ENCODE measurements around the gene ANO2.
"Not testable (repeated sequence)": the region's sequence is repeated elsewhere in the genome, so short reads cannot be mapped to it uniquely, and the experiment has no call there.

Gene ANO2

DNA sequence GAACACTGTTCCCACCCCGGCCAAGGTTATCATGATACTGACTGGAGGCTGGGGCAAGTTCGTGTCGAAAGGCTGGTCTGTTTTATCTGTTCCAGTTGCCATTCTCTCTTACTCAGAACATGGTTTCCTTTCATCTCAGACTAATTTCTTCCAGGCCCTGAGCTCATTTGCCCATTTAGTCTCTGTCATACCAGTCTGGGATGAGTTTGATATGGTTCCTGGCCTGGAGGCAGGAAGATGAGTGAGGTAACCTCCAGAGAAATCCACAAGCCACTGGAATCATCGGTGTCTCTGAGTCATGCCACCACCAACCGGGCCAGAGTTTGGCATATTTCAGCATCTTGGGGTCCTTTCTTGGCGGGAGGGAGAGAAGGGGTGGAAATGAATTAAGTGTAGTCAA, 398.4 kb downstream of the ANO2 start:
- no peak for DNase-seq (ENCODE audit: low spot score)

DNA sequence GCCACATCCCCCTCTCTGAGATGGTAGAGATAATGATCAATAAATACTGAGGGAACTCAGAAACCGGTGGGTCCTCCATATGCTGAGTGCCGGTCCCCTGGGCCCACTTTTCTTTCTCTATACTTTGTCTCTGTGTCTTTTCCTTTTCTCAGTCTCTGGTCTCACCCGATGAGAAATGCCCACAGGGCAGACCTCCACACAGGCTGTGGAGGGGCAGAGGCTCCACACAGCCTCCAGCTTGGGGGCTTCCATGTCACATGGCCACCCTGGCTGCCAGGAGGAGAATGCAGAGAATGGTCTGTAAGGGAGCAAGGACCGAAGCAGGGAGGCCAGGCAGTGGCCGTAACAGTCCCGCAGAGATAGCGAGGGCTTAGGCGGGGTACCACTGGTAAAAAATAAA, 407.3 kb downstream of the ANO2 start:
- DNase-seq (ENCODE audit: low spot score), result no peak

DNA sequence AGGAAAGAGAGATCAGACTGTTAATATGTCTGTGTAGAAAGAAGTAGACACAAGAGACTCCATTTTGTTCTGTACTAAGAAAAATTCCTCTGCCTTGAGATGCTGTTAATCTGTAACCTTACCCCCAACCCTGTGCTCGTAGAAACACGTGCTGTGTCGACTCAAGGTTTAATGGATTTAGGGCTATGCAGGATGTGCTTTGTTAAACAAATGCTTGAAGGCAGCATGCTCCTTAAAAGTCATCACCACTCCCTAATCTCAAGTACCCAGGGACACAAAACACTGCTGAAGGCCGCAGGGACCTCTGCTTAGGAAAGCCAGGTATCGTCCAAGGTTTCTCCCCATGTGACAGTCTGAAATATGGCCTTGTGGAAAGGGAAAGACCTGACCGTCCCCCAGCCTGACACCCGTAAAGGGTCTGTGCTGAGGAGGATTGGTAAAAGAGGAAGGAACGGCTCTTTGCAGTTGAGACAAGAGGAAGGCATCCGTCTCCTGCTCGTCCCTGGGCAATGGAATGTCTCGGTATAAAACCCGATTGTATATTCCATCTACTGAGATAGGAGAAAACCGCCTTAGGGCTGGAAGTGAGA, 407.9 kb downstream of the ANO2 start:
- not testable (repeated sequence) for DNase-seq (ENCODE audit: low spot score)

DNA sequence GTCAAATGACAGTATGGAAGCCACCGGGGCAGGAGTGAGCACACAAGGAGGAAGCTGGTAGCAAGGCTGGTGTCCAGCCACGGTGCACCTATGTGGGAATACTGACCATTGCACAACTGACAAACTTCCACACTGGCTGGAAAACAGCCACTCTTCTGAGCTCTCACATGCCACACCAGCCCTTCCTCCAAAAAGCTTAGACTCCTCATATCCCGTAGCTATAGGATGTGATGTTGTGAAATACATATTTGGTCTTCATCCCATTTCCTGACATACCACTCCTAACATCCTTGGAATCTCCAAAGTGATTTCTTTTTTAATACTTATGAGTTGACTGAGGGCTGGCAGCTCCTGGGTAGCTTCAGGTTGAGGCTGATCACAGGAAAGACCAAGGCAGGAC, 409.5 kb downstream of the ANO2 start:
- no peak for DNase-seq (ENCODE audit: low spot score)

DNA sequence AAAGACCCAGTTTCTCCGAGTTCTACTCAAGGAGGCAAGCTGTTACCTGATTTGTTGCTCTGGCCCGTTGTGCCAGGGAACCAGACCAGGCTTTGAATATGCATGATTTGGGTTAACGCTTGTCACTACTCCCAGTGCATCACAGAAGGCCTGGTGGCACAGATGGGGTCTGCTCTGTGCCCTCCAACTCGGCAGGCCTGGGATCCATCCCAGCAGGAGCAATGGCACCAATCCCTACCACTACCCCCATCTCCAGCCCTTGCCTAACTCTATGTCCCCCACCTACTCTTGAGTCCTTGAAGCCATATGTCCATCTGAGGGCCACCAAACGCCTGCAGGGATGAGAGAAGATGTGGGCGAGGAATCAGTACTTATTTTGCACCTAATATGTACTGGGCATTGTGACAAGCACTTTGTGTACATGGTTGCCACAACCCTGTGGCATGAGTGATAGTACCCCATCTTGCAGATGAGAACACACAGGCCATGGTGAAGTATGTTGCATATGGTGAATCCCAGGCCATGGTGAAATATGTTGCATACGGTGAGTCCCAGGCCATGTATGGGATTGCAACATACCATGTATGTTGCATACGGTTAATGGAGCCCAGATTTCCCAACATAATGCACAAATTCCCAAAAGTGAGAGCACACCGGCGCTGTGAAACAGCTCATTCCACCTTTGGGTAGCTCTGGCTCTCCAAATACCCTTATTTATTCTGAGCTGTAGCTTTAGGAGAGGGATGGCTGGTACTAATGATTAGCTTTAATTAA, 410.4 kb downstream of the ANO2 start:
- no peak for DNase-seq (ENCODE audit: low spot score)

DNA sequence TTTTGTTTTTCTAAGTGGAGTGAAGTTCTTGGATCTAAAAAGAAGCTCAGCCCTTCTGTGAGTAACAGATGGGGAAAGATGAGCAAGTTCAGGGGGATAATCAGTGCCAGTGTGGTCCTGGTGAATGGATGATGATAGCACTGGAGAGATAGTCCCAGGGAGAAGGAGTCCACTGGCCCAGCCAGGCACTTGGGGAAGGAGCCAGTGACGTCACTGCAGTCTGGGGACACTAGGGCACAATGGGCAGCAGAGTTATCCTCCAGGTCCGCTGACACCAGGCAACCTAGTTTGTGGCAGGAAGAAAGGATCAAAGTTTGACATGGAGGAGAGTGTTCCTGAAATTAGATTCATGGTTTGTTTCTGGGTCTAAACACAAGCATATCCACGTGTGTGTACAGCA, 411.7 kb downstream of the ANO2 start:
- DNase-seq (ENCODE audit: low spot score), result no peak

DNA sequence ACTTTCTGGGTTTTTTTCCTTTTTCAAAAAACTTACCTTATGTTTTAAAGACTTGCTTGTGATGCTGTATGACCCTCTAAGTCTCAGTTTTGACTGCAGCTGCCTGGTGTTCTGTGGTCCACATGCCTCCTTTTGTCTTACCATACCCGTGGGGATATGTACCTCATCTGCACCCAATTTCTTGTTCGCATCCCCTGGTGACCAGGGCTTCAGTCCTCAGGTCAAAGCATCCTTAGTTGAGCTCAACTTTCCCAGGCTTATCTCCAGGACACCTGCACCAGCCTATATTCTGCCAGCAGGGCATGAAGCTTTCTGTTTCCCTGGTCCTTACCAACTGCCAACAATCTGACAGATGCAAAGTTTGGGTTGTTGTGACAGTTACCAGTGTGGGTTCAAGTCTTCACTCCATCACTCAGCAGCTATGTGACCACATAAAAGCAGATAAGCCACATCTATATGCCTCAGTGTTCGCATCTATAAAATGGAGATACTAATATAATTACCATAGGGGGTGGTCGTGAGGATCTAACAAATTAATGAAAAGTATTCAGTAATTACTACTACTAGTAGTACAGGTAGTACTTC, 419.2 kb downstream of the ANO2 start:
- no peak for DNase-seq (ENCODE audit: low spot score)

DNA sequence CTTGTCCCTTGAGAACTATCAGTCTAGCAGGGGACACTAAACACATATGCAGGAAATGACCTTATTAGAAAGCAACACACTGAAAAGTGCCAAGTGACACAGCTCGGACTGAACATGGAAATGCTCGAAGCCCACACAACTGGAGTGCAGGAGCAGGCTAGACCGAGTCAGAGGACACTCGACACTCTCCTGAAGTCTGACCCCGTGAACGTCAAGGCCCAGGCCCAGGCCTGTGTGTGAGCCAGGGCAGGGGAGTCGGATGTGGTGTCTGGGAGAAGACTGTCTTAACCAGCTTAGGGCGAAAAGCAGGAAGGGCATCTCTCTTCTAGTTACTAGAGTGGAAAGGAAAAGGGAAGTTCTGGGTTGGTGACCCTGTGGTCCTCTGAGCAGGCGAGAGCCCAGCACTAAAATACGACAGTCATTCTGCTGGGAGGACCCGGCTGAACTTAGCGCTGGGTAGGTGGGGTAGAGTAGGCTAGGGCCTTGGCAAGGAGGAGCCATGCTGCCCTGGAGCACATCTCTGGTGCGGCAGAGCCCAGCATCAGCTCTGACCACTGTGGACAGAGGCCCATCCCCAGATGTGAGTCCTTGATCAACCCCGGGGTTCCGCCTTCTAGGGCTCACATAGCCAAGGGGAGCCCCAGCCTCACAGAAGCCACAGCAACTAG, 420.2 kb downstream of the ANO2 start:
- DNase-seq (ENCODE audit: low spot score), result no peak

DNA sequence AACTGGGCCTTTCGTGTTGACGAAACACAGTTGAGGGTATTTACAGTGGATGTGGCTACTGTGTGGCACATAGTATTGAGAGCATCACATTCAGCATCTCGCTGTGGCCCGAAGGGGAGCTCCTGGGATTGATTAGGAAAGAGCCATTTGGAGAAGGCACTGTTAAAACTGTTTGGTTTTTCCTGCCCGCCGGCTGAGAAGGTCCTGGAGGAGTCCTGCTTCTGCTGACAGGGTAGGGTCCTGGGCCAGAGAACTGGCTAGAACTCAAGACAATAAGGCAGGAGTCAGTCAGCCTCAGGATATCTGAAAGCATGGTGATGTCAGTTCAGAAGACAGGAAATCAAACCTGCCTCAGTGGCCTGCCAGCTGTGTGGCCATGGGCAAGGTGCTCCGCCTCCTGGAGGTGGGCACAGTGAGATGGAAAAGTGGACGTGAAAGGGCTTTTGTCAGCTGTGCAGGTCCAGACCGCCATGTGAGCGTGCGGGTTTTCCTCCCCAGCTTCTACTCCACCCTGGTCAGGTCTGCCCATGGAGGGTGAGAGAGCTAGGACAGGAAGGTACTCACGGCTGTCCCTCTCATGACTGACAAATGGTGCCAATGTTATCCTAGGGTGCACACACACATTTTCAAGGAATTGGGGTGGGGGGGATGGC, 420.8 kb downstream of the ANO2 start:
- no peak for DNase-seq (ENCODE audit: low spot score)

DNA sequence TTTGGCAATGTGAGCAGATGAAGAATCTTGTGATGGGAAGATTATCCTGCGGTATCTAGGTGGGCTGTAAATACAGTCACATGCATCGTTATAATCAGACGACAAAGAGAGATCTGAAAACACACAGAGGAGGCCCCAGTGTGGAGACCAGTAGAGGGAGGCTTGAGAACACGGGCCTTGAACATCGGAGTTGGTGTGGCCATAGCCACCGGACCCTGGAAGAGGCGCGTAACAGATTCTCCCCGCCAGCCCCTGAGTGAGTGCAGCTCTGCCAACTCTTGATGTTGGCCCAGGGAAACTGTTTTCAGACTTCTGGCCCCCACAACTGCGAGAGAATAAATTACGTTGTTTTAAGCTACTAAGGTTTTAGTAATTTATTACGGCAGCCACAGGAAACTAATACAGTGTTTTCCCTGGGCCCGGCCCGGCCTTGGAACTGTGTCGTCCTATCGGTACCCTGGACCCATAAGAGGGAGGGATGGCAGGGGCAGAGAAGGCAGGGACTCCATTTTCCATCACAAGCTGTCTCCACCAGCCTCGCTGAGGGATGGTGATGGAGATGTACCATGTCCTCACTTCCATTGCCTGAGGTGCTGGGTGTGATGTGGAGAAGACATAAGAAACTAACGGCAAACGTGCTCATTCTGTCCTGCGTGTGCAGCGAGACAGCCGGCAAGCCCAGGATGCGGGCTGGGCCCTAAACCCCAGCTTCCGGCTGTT, 421.5 kb downstream of the ANO2 start:
- DNase-seq (ENCODE audit: low spot score), result no peak

DNA sequence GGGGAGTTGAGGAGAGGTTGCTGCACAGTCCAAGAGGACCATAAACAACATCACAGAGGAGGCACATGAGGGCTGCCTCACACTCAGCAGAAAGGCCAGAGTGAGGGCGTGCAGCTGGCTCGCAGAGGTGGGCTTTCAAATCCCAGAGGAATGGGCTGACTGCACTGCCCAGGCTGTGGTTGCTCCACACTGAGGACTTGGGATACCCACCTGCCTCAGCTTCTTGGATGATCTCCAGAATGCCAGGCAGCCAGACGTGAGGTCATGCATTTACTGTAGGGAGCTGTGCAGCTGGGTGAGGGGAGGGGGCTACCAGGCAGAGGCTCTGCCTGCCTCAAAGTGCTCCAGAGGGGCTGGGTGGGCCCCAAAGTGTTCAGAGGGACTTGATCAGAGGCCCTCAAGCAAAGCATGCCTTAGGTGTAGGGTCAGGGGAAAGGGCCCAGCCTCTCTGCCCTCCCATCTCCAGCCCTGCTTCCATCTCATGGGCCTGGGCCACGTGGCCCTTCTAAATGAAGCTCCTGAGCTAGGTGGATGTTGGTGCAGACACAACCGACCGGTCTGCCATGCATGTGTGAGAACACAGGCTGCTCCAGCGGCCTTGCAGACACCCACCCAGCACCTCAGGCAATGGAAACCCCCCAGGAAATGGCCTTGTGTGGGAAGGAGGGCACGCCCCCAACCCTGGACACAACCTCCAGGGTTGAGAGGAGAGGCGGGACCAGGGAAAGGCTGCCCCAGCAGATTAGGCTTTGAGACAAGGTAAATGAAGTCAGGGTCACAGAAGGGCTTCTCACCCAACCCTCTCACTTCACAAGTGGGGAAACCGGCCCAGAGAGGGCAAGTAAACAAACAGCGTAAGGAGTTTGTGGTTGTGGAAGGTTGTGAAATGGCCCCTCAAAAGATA, 422.4 kb downstream of the ANO2 start:
- DNase-seq (ENCODE audit: low spot score), result peak; percentile 60

DNA sequence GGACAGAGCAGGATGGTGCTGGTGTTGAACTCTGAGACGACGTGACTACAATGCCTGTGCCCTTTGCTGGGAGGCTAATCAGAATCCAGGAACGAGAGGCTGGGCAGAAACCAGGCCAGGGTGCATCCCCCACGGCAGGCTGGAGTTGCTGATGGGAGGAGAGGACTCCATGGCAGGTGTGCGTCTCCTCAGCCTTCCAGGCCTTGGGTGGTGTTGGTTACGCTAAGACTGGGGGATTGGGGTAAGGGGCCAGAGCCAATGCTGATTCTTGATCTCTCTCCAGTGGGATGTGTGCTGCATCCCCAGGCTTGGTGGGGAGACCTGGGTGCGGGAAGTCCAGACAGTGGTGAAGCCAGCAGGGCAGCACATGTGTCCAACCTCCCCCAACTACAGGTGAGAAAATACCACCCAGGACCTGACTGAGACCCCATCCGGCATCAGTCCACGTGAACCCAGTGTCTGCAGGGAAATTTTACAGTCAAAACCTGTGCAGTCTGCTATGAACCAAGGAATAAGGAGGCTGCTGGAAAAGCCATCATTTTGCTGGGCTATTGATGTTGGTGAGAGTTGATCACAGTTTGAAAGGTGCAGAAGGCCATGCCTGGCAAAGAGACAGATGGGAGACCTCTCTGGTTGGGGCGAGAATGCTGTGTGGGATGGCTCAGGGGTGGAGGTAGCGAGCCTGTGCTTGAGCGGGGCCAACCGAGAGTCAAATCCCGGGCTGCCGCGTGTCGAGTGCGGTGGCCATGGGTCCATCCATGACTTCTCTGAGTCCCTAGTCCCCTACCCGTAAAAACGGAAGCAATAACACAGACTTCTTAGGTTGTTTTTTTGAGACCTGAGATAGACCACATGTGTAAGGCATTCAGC, 423.4 kb downstream of the ANO2 start:
- no peak for DNase-seq (ENCODE audit: low spot score)

DNA sequence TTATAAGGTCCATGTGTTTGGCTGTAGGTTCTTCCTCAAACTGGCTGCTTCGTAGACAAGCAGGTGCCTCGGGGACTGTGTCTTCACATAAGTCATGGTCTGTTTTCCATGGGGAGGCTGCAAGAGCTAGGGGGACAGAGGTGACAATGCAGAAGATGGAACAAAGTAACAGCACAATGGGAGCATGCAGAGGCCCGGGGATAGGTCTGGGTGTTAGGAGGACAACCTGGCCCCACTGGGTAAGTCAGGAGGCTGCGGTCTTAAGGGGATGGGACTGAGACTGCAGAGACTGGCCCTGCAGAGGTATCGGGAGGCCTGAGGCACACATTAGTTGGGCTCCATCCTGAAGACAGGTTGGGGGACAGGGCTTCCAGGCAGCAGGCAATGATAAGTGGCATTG, 424.2 kb downstream of the ANO2 start:
- DNase-seq (ENCODE audit: low spot score), result no peak

DNA sequence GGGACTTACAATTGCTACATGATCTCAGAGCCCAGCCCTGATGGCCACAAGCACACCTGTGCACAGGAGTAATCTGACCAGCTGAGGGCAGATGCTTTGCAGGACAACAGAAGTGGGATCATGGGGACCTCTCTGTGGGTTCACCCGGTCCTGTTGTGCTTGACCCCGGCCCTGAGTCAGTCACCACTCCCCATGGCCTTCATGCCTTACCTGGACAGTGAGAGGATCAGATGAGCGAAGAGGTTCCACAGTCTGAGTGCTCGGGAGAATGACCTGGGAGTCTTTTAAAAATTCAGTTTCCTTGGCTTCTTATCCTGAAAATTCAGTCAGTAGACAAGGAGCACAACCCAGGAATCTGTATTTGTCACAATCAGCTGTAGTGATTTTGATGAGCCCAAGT, 425.0 kb downstream of the ANO2 start:
- no peak for DNase-seq (ENCODE audit: low spot score)

DNA sequence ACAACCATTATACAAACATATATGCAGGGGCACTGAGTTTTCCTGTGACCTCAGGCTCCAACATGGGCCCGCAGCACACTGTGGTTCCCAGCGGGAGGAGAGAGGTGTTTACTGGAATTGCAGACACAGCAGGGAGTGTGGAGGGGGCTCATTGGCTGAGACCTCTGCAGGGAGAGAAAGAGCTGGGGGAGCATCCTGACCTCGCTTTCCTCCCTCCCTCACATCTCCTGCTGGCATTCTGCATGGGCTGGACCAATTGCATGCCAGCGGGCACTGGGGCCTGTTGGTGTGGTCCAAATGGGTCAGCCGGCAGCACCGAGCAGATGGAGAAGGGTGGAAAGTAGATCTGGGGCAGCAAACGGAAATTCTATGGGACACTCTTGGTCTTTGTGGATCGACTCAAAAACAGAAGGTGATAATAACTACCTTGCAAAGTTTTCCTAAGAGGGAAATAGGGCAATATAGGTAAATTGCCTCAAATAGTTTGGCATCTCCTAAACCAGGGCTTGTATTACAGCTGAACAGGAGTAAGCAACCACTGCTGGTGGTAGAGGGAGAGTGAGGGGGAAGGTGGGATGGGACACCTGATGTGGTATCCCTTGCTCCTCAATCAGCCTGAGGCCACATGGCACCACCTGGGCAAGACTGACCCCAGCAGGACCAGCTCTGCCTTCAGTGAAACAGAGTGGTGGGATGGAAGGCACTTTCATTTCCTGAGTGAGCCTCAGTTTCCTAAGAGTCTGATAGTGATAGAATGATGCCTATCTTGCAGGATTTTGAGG, 426.3 kb downstream of the ANO2 start:
- no peak for DNase-seq (ENCODE audit: low spot score)

DNA sequence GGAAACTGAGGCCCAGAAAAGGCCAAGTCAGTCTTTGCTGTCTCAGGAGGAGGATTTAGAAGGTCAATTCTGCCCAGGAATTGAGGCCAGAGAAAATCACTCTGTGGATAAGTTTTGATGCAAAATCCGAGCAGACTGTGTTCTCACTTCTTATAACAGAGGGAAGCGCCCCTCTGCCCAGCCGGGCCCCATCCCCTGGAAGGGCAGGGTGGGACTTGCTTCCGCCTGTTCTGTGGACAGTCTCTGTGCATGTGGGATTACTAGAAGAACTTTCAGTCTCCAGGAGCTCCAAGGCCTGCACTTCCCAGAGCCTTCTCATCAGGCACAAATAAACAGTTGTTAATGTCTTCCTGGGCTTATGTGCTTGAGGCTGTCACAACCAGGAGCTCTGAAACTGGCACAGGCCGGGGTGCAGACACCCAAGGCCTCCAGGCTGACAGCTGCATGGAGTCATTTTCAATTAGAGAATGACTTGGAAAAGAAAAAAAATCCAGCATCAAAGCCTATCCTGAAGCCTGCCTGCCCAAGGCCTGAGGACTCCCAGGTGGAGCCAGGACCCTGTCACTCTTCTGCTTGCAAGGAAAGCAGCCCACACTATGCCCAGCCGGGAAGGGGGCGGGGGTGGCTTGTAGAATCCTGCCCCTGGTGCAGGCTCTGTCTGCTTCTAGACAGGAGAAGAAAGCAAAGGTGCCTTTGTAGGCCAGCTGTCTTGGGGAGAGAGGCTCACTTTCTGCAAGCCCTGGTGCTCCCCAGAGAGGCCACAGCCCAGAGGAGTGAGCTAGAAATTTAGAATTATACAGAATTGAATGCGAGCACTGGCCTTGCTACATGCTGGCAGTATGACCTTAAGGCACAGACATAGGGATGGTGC, 428.5 kb downstream of the ANO2 start:
- DNase-seq (ENCODE audit: low spot score), result no peak

DNA sequence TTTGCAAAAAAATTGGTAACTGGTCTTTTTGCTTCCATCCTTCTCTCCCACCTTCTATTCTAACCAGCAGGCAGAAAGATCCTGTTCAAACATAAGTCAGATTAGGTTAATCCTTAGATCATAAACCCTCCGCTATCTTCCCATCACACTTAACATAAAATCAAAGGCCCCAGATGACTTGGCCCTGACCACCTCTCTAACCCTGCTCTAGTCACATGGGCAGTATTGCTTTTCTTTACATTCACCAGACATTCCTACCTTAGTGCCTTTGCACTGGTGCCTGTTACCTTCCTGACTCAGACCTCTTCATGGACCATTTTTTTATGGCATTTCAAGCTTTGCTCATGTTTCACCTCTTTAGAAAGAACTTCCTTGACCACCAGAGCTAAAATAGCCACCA, 429.6 kb downstream of the ANO2 start:
- DNase-seq (ENCODE audit: low spot score), result no peak

DNA sequence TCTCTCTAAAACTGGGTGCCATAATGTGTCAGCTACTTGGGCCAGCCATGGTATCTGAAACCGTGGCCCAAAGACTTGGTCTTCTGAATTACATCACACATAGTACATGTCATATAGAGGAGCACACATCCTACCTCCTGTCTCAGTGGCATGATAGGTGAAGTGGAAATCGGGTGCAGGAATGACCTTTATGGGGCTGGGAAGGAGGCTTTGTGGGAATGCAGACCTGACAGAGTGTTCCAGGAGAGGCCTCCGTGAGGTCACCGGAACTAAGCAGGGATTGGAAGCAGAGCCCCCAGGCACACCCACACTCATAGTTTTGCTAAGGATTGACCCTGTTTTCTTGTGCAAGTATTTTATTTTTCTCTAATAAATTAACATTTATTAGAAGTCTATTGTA, 430.5 kb downstream of the ANO2 start:
- no peak for DNase-seq (ENCODE audit: low spot score)
